RKO (cell line): ENCODE data around the gene HEBP1.
A peak's percentile ranks its signal among the peaks of the same experiment; 100 is the strongest.

Source experiments
- DNase-seq: peaks from one replicate; pipeline ENCODE4 v3.0.0-alpha.2; 2016; ENCODE audit warnings: low spot score

Gene HEBP1

DNA sequence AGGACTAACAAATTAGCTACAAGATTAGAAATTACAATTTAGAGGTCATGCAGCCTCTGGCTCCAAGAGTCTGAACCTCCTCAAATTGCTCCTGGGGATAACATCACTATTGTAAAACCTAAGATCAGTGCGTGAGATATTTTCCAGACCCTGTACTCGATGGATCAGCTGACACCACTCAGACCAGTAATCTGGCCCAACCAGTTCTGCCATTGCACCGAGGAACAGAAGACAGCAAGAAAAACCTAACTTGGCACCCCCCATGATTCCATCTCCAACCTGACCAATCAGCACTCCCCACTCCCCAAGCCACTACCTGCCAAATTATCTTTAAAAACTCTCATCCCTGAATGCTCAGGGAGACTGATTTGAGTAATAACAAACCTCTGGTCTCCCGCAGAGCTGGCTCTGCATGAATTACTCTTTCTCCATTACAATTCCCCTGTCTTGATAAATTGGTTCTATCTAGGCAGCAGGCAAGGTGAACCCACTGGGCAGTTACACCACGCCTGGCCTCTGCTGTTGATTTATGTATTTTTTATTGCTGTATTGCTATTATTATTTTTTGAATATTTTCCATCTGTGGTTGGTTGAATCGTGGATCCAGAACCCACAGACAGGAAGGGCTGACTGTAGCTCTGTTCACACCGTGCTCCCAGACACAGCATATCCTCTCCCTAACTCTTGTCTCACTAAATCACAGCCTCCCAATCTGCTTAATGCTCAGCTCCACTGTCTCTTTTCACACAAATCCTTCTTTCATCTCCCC, 9.2 kb downstream of the HEBP1 start:
- no peak for DNase-seq

GRCh38 chr12:12987421-12987820, 12.6 kb downstream of the HEBP1 start:
- DNase-seq: no peak

DNA sequence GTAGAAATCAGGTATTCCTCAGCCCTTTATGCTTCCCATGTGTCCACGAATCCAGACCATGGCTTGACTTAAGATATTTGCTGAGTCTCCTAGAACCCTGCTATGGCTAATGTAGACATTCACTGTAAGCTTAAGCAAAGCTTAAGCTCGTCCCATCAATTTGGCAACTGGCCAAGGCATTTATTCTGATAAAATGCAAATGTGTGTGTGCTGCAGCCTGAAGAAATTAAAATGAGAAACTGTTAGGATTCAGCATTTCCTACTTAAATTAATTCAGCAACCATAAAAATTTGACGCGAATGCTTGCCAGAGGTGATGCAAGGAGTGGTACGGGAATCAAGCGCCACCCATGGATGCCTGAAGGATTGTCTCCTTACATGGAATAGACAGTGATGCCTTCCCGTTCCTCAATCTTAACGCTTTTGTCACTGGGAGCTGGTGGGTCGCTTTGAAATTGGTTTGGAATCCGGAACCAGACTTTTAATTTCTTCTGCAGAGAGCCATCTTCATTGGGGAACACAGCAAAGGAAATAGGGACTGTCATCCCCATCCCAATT, 13.2 kb downstream of the HEBP1 start:
- no peak for DNase-seq

DNA sequence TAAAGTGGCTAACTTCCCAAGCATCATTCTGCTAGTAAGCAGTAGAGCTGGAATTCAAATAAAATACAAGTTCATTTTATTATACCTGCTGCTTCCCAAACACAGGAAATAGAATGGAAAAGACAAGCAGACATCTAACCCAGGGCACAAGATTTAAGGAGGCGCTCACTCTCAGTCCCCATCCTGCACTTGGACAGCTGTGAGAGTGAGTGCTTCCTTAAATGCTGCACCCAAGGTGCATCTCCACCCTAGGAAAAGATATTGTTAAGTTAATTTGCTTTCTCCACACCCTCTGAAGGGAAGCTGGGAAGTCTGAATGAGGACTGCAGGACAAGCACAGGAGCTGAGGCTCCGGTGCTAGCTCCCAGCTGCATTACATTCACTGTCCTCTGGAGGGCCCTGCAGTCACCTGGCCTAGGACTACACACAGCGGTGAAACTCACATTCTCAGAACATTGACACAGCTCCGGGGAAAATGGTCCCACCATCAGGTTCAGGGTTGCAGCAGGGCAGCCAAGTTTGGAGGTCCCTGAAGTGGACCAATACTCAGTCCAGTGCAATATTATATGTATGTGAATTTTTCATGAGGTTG, 14.2 kb downstream of the HEBP1 start:
- DNase-seq: peak; percentile 48

- no peak for DNase-seq
Observed at GRCh38 chr12:12984149-12984548, 15.9 kb downstream of the HEBP1 start.

GRCh38 chr12:12983420-12984035, 16.5 kb downstream of the HEBP1 start:
- DNase-seq: peak; percentile 63

DNA sequence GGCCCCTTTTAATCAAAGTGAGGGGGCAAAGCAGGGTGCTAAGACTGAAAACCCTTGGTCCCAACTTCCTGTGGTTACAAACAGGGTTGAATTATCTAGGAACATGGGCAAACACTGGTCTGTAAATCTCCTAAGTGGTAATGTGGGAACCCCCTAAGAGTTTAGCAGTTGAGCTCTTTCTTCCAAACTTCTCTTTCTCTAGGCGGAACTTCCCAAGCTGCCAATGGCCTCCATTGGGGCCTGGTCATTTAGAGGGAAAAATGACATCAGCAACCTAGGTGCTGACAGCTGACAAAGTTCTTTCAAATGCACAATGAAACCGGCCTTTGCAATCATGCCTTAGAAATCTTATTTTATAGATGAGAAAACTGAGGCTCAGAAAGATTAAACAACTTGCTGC, 17.7 kb downstream of the HEBP1 start:
- no peak for DNase-seq

GRCh38 chr12:12979731-12980259, 20.3 kb downstream of the HEBP1 start:
- DNase-seq: no peak

- no peak for DNase-seq
Observed at GRCh38 chr12:12979126-12979525, 20.9 kb downstream of the HEBP1 start.

GRCh38 chr12:12977231-12977630, 22.8 kb downstream of the HEBP1 start:
- DNase-seq: no peak

GRCh38 chr12:12976366-12976765, 23.7 kb downstream of the HEBP1 start:
- DNase-seq: peak; percentile 83

- peak; percentile 37 for DNase-seq
Observed at GRCh38 chr12:12975322-12976077, 24.6 kb downstream of the HEBP1 start.

- no peak for DNase-seq
Observed at GRCh38 chr12:12974211-12974610, 25.9 kb downstream of the HEBP1 start.

DNA sequence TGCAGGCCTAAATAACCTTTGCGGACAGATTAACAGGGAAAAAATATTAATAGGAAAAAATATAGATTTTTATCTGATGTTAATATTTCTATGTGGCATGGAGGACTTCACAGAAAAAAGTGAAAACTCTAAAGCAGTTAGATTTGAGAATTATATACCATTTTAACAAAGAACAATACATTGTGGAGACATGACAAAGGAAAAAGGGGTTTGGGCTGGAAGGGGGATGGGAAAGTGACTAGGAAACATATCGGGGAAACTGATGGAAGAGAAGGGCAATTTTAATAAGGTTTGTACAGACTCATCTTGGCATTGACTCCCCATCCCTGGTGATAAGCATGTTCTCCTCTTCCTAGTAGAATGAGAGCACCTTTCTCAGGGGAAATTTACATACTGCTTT, 27.0 kb downstream of the HEBP1 start:
- DNase-seq: no peak

DNA sequence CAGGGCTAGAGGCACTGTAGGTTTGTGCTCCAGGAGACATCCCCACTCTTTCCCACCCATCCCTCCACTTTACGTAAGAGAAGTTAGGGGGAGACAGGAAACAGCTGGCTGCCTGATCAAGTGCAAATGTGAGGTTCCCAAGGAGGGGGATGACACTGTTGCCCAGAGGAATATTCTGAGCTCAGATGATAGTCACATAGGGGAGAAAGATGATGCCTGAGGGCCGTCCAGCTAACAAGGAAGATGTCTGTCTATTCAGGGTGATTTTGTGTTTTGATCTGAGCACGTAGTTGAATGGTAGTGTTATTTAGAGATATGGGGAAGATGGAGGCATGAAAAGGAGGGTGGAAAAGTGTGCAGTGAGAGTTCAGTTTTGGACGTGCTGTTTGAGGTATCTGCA, 34.2 kb downstream of the HEBP1 start:
- DNase-seq: no peak

- DNase-seq: no peak
Observed at GRCh38 chr12:12964255-12964654, 35.8 kb downstream of the HEBP1 start.

GRCh38 chr12:12960639-12961209, 39.3 kb downstream of the HEBP1 start:
- no peak for DNase-seq

- no peak for DNase-seq
Observed at GRCh38 chr12:12958886-12959285, 41.2 kb downstream of the HEBP1 start.

DNA sequence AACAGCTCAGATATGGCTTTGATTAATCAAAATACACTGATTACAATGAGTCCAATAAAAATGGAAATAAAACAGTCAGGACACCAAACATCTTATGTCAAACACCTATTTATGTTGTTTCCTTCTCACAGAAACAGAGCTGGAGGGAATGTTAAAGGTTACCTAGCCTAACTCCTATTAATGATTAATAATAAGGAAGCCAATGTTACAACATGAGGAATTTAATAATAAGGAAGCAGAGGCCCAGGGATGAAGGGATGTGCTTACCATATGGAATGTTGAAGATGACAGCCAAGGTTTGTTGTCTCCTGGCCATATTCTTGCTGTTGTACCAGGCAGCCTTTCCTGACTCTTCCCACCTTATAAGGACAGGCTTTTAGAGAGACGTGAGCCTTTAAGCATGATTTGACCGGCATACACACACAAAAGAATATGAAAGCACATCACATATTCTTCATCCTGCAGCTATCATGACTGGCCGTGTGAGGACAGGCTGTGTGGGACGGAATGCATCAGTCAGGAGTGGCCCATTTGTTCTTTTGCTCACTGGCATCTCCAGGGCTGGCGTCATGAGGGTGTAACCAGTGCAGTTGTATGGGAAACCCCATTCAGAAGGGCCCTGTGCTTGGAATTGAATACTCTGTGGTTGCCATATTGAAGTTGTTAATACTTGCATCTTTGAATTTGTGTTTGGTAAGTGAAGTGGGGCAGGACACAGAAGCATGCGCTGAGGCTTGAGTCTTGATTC, 45.0 kb downstream of the HEBP1 start:
- no peak for DNase-seq

GRCh38 chr12:12954356-12954755, 45.7 kb downstream of the HEBP1 start:
- no peak for DNase-seq

- DNase-seq: no peak
Observed at GRCh38 chr12:12952036-12952435, 48.0 kb downstream of the HEBP1 start, which contains the start of gene GPRC5D. Gene GPRC5D, minus strand, starts transcription at chr12:12952170. Its CDS starts 1,786 bp downstream, at chr12:12950384.
